GM23248 (cell line): ENCODE results near the gene AP2M1.

Source experiments
- EZH2 ChIP-seq: fragments of 200-600 bp; sonication (generic); IDR thresholded peaks from 2 replicates; pipeline ENCODE4 v1.6.1; 2018; ENCODE audit warnings: antibody characterized with exemption, mild to moderate bottlenecking; ENCODE audit not compliant: insufficient read depth, poor library complexity, severe bottlenecking
- EZH2phosphoT487 ChIP-seq: fragments of 200-600 bp; sonication (generic); IDR thresholded peaks from 2 replicates; pipeline ENCODE4 v1.6.1; 2018; ENCODE audit warnings: antibody characterized with exemption, moderate library complexity, mild to moderate bottlenecking, low read depth; ENCODE audit not compliant: insufficient read depth

DNA sequence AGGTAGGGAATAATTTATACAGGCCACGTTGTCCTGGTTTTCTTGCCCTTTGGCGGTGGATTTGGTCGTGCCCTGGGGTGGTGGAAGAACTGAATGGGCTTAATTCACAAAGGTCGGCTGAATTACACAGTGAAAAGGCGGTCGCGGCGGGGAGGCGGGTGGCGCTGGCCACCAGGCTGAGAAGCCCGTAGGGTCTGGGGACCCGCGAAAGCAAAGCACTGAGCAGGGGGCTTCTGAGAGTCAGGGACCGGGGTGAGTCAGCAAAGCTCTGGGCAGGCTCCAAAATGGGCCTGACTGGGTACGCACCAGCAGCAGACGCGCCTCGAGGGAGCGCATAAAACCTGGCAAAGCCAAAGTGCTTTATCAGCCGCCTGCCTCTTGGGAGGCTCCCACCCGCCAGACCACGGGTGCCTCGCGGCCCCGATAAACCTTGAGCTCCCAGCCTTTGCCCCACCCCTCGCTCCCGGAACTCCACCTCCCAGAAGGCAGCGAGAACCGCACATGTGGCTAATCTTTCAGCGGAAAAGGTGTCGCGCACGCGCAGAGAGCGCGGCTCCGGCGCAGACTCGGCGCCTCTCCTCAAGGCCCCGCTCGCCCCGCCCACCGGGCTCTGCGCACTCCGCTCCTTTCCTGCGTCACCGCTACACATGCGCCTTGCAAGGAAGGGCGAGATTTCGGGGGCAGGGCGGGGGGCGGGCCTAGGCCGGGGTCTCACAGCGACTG is 11.0 kb downstream of the AP2M1 start:
- TF ChIP-seq EZH2 (no peak), EZH2phosphoT487 (no peak)
